TTC549 (cell line): Measurements from ENCODE around the gene HLA-DMB.
"Not testable (repeated sequence)": the region's sequence is repeated elsewhere in the genome, so short reads cannot be mapped to it uniquely, and the experiment has no call there.

Source experiments
- FAIRE-seq: peaks from 2 replicates; lab custom pipeline; 2012; peaks lifted over from hg19 to GRCh38; lab: Jason Lieb, UNC

HLA-DMB gene

GRCh38 chr6:32949113-32949512 lies 8.3 kb upstream of the HLA-DMB start:
- FAIRE-seq = no peak

GRCh38 chr6:32947552-32948465 lies 7.0 kb upstream of the HLA-DMB start:
- FAIRE-seq = no peak

GRCh38 chr6:32946893-32947292 lies 6.1 kb upstream of the HLA-DMB start:
- no peak for FAIRE-seq

- FAIRE-seq = no peak
Measured at GRCh38 chr6:32945953-32946352, 5.1 kb upstream of the HLA-DMB start.

- FAIRE-seq = no peak
Measured at GRCh38 chr6:32945108-32945760, 4.4 kb upstream of the HLA-DMB start.

- FAIRE-seq = no peak
Measured at GRCh38 chr6:32943864-32944649, 3.2 kb upstream of the HLA-DMB start.

GRCh38 chr6:32942555-32943123 lies 1.8 kb upstream of the HLA-DMB start:
- FAIRE-seq = not testable (repeated sequence)

- FAIRE-seq = no peak
Measured at GRCh38 chr6:32941214-32941768, 463 bp upstream of the HLA-DMB start.

- FAIRE-seq = no peak
Measured at GRCh38 chr6:32938494-32938893, 2.3 kb downstream of the HLA-DMB start.

- FAIRE-seq = no peak
Measured at GRCh38 chr6:32937230-32937633, 3.6 kb downstream of the HLA-DMB start.

GRCh38 chr6:32936239-32937152 lies 4.3 kb downstream of the HLA-DMB start:
- no peak for FAIRE-seq

GRCh38 chr6:32935551-32936238 lies 5.1 kb downstream of the HLA-DMB start:
- FAIRE-seq = no peak

GRCh38 chr6:32933661-32934085 lies 7.2 kb downstream of the HLA-DMB start:
- FAIRE-seq = peak; percentile 48

- FAIRE-seq = no peak
Measured at GRCh38 chr6:32932132-32932868, 8.5 kb downstream of the HLA-DMB start.

GRCh38 chr6:32931211-32931610 lies 9.6 kb downstream of the HLA-DMB start:
- no peak for FAIRE-seq

GRCh38 chr6:32922083-32922482 lies 18.7 kb downstream of the HLA-DMB start:
- no peak for FAIRE-seq

GRCh38 chr6:32920715-32921114 lies 20.1 kb downstream of the HLA-DMB start:
- FAIRE-seq = peak; percentile 29

GRCh38 chr6:32912951-32913350 lies 27.9 kb downstream of the HLA-DMB start:
- FAIRE-seq = no peak

GRCh38 chr6:32908897-32909296 lies 31.9 kb downstream of the HLA-DMB start:
- no peak for FAIRE-seq

- FAIRE-seq = no peak
Measured at GRCh38 chr6:32906539-32906938, 34.3 kb downstream of the HLA-DMB start.
